ENCODE measurements around the gene CD83. TPM values are rescaled to one million over a fixed set of nuclear protein-coding genes. Genes with fewer than 3 reads are reported as not detected.

Gene CD83
- total and polyA plus RNA-seq, 2 of the 4 experiments (the other 2 are of a cell fraction) = 2.0 to 2.5 TPM

- Histone ChIP-seq H2AK9ac (replicated peaks; ENCODE audit: low read depth, low read length, poor library complexity) (no peak overlapping the region), H2AFZ (replicated peaks; ENCODE audit: low read length, poor library complexity) (no peak overlapping the region), H3K9ac (ENCODE audit: low read depth, low read length) (no peak overlapping the region), H2BK5ac (ENCODE audit: low read depth, low read length, poor library complexity, severe bottlenecking) (no peak overlapping the region), H3K4me2 (ENCODE audit: low read depth, low read length) (no peak overlapping the region), H4K20me1 (ENCODE audit: insufficient read depth, low read length) (no peaks in the 10 kb centered on the region), H4K5ac (ENCODE audit: low read depth, low read length) (no peak overlapping the region), H3K4ac (ENCODE audit: low read depth, low read length) (no peak overlapping the region), H4K91ac (ENCODE audit: insufficient read depth, low read depth, low read length) (no peak overlapping the region), H3K18ac (ENCODE audit: low read depth, low read length) (no peak overlapping the region), H2BK15ac (ENCODE audit: low read depth, low read length) (no peak overlapping the region), H3K14ac (replicated peaks; ENCODE audit: low read depth, low read length) (no peak overlapping the region), H3K27me3 (ENCODE audit: control insufficient read depth, insufficient read depth, low read length) (peaks cover 21% of the 10 kb centered on the region), H4K8ac (ENCODE audit: low read depth in 2 of 2, low read length in 2 of 2) (no peak overlapping the region), H3K79me1 (ENCODE audit: low read depth in 1 of 2, low read length in 2 of 2) (no peaks in the 10 kb centered on the region), H3K9me1 (ENCODE audit: insufficient read depth, low read length) (no peaks in the 10 kb centered on the region), H3K9me3 (ENCODE audit: control insufficient read depth, insufficient read depth, low read length) (no peaks in the 10 kb centered on the region), H3K56ac (ENCODE audit: extremely low read depth, insufficient read depth, low read length) (no peak overlapping the region), H3K4me3 (ENCODE audit: insufficient read depth, low read depth, low read length) (no peak overlapping the region), H2BK120ac (ENCODE audit: low read depth, low read length) (no peak overlapping the region), H2AK5ac (ENCODE audit: low read depth, low read length) (no peak overlapping the region), H2BK20ac (ENCODE audit: low read depth, low read length) (no peak overlapping the region), H3K4me1 (ENCODE audit: control insufficient read depth, insufficient read depth, low read length) (no peaks in the 10 kb centered on the region), H3K36me3 (ENCODE audit: control insufficient read depth, insufficient read depth, low read length) (no peaks in the 10 kb centered on the region), H3K23ac (ENCODE audit: low read depth, low read length) (no peak overlapping the region), H3K27ac (ENCODE audit: insufficient read depth, low read length) (no peak overlapping the region)
- POLR2A ChIA-PET (ENCODE audit: unreplicated experiment) = no interaction called here
- WGBS, 2 experiments (ENCODE audit: extremely low coverage in 2 of 2, insufficient read length in 1 of 2) = no CpG with 5 or more reads among the region's 3 CpGs
- dilution Hi-C loops (cut with HindIII; ENCODE audit: low sequenced_read_pairs, unreplicated experiment) (no loop called here), intact Hi-C loops (cut with micrococcal nuclease) (no loop called here), in situ Hi-C loops (cut with MboI; ENCODE audit: low sequenced_read_pairs) (no loop called here)
- DNase-seq (no peak), ATAC-seq (ENCODE audit: low read depth) (no peak)
- BruUV-seq (replicated peaks) = no TSS peak
- CTCF ChIA-PET = no interaction called here
- TF ChIP-seq BHLHE40 (IDR thresholded peaks at IDR 0.05; ENCODE audit: low read depth, low read length) (no peak), ELK1 (IDR thresholded peaks at IDR 0.05; ENCODE audit: borderline replicate concordance, low read depth, low read length) (no peak), USF2 (IDR thresholded peaks at IDR 0.05; ENCODE audit: low read depth, low read length) (no peak), MAZ (IDR thresholded peaks at IDR 0.05; ENCODE audit: borderline replicate concordance, low read depth, low read length) (no peak), MXI1 (IDR thresholded peaks at IDR 0.05; ENCODE audit: borderline replicate concordance, low read depth, low read length) (no peak), FOS (IDR thresholded peaks at IDR 0.05; ENCODE audit: low read depth, low read length) (no peak), CTCF (conservative IDR thresholded peaks at IDR 0.05; ENCODE audit: low read depth, low read length) (no peak), MAFK (IDR thresholded peaks at IDR 0.05; ENCODE audit: low read depth, low read length) (no peak), SMC3 (IDR thresholded peaks at IDR 0.05; ENCODE audit: low read depth, low read length) (no peak), NFE2L2 (IDR thresholded peaks at IDR 0.05; ENCODE audit: low read depth, low read length) (no peak), RAD21 (IDR thresholded peaks at IDR 0.05; ENCODE audit: low read length) (no peak), RCOR1 (IDR thresholded peaks at IDR 0.05; ENCODE audit: insufficient replicate concordance, low read length) (no peak), CHD1 (IDR thresholded peaks at IDR 0.05; ENCODE audit: low read depth, low read length) (no peak)
These were observed 34.3 kb upstream of the CD83 start for GRCh38 chr6:14083262-14083661.

Measured in IMR-90 (cell line).